Hepatocyte (in vitro differentiated cells): Measurements from ENCODE around the gene DDX4. TPM values are rescaled to one million over a fixed set of nuclear protein-coding genes. Genes with fewer than 3 reads are reported as not detected.

ENCODE experiments used
- DNase-seq: peaks from one replicate; pipeline ENCODE4 v3.0.0-alpha.2; 2016; ENCODE audit warnings: low spot score
- H2AFZ ChIP-seq: fragments of 200-600 bp; sonication (generic); 2 replicates; pipeline ENCODE4 v1.6.0; 2016; ENCODE audit warnings: antibody characterized with exemption, mild to moderate bottlenecking
- H3K27ac ChIP-seq: fragments of 200-600 bp; sonication (generic); 2 replicates; pipeline ENCODE4 v1.5.1; 2016; ENCODE audit warnings: mild to moderate bottlenecking
- H3K27me3 ChIP-seq: fragments of 200-600 bp; sonication (generic); 2 replicates; pipeline ENCODE4 v1.6.1; 2016
- H3K36me3 ChIP-seq: fragments of 200-600 bp; sonication (generic); replicated peaks from 2 replicates; pipeline ENCODE4 v1.5.1; 2016; ENCODE audit warnings: low read depth; ENCODE audit not compliant: insufficient read depth
- H3K4me1 ChIP-seq: fragments of 200-600 bp; sonication (generic); 2 replicates; pipeline ENCODE4 v1.5.1; 2016; ENCODE audit warnings: mild to moderate bottlenecking, moderate library complexity; ENCODE audit not compliant: insufficient read depth
- H3K4me2 ChIP-seq: fragments of 200-600 bp; sonication (generic); 2 replicates; pipeline ENCODE4 v1.6.0; 2016
- H3K4me3 ChIP-seq: fragments of 200-600 bp; sonication (generic); 2 replicates; pipeline ENCODE4 v1.5.1; 2016; ENCODE audit warnings: mild to moderate bottlenecking
- H3K79me2 ChIP-seq: fragments of 200-600 bp; sonication (generic); 2 replicates; pipeline ENCODE4 v1.6.0; 2017; ENCODE audit warnings: mild to moderate bottlenecking
- H3K9me2 ChIP-seq: fragments of 200-600 bp; sonication (generic); replicated peaks from 2 replicates; pipeline ENCODE4 v1.6.0; 2017; ENCODE audit warnings: mild to moderate bottlenecking; ENCODE audit not compliant: insufficient read depth
- H3K9me3 ChIP-seq: fragments of 200-600 bp; sonication (generic); 2 replicates; pipeline ENCODE4 v1.5.1; 2016; ENCODE audit warnings: low read depth, mild to moderate bottlenecking
- H4K20me1 ChIP-seq: fragments of 200-600 bp; sonication (generic); 2 replicates; pipeline ENCODE4 v1.6.0; 2016; ENCODE audit warnings: mild to moderate bottlenecking; ENCODE audit not compliant: insufficient read depth, poor library complexity, severe bottlenecking
- EZH2 ChIP-seq: fragments of 200-600 bp; sonication (generic); IDR thresholded peaks from 2 replicates; pipeline ENCODE4 v1.6.1; 2016; ENCODE audit warnings: antibody characterized with exemption, mild to moderate bottlenecking, borderline replicate concordance
- EZH2phosphoT487 ChIP-seq: fragments of 200-600 bp; sonication (generic); IDR thresholded peaks from one replicate; pipeline ENCODE4 v1.6.1; 2018; ENCODE audit warnings: antibody characterized with exemption, mild to moderate bottlenecking, low read depth, moderate library complexity; ENCODE audit not compliant: unreplicated experiment, severe bottlenecking
- WGBS: methylation state at CpG from one replicate; pipeline ENCODE4 v1.1.6; 2016; ENCODE audit warnings: low lambda C conversion rate; ENCODE audit errors: missing lambda C conversion rate; 5-methylcytosine and 5-hydroxymethylcytosine counted together
- polyA plus RNA-seq: library from polyadenylated mRNA; unstranded; fragments of >200 nt; fragmentation: Nextera tagmentation; extraction: Ambion mirVana; gene quantifications from 2 replicates; pipeline ENCODE4 v1.2.1, GENCODE V29; 2016
- total RNA-seq: library from RNA; depleted of rRNA; stranded (reverse); fragments of >200 nt; gene quantifications from 2 replicates; pipeline ENCODE4 v1.2.3, GENCODE V29; 2014
- TF ChIP-seq, protein P1 (sequence below): fragments of 200-600 bp; sonication (generic); IDR thresholded peaks from 2 replicates; pipeline ENCODE4 v1.5.1; 2016; ENCODE audit warnings: antibody characterized with exemption, mild to moderate bottlenecking; ENCODE audit not compliant: poor library complexity

The DDX4 gene
- total and polyA plus RNA-seq, 2 experiments from 2014 or later = 0.17 TPM; not detected in 1

DNA sequence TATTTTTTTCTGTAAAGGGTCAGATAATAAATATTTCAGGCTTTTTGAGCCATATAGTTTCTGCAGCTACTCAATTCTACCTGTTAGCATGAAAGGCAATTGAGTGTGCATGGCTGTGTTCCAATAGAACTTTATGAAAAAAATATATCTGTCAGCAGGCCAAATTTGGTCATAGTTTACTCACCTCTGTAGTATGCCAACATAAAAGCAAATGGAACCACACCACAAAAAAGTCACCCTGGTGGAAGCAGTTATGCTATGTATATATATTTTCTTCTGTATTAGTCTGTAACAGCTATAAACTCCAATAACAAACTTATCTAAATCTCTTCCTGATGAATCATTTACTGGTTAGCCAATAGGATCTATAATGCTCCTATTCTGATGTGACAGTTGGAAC is 29.1 kb upstream of the DDX4 start:
- DNase-seq = no peak
- no peak overlapping the region for H3K27ac ChIP-seq
- no peaks in the 10 kb centered on the region for H3K9me3 ChIP-seq
- no peaks in the 10 kb centered on the region for H3K27me3 ChIP-seq
- no peaks in the 10 kb centered on the region for H4K20me1 ChIP-seq
- H3K4me2 ChIP-seq = no peak overlapping the region
- H3K9me2 ChIP-seq = no peaks in the 10 kb centered on the region
- no peak overlapping the region for H2AFZ ChIP-seq
- H3K79me2 ChIP-seq = peaks cover 24% of the 10 kb centered on the region
- H3K36me3 ChIP-seq = no peaks in the 10 kb centered on the region
- H3K4me1 ChIP-seq = no peaks in the 10 kb centered on the region
- TF ChIP-seq, protein P1, sequence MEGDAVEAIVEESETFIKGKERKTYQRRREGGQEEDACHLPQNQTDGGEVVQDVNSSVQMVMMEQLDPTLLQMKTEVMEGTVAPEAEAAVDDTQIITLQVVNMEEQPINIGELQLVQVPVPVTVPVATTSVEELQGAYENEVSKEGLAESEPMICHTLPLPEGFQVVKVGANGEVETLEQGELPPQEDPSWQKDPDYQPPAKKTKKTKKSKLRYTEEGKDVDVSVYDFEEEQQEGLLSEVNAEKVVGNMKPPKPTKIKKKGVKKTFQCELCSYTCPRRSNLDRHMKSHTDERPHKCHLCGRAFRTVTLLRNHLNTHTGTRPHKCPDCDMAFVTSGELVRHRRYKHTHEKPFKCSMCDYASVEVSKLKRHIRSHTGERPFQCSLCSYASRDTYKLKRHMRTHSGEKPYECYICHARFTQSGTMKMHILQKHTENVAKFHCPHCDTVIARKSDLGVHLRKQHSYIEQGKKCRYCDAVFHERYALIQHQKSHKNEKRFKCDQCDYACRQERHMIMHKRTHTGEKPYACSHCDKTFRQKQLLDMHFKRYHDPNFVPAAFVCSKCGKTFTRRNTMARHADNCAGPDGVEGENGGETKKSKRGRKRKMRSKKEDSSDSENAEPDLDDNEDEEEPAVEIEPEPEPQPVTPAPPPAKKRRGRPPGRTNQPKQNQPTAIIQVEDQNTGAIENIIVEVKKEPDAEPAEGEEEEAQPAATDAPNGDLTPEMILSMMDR = no peak
- TF ChIP-seq EZH2phosphoT487 = no peak
- TF ChIP-seq EZH2 = no peak
- H3K4me3 ChIP-seq = no peak overlapping the region

DNA sequence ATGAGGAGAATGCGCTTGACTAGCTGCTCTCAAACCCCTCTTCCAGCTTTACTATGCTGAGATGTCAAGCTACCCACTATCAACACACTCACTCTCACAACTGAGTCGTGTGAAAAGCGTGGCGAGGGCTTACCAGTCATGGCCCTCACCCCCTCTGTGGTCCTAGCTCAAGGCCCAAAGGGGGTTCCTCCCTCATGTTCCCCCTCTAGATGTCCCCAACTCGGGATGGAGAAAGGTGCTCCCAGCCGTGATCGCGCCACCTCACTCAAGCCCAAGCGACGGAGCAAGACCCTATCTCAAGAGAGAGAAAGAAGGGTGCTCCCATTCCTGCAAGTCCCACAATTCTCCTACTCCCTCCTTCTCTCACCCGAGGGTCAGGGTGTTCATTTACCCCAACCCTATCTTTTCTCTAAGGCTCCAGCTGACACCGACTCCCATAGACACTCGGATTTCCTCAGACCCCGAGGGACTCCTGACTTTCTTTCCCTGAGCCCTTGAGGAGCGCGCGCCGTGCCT is 26.3 kb upstream of the DDX4 start:
- no peaks in the 10 kb centered on the region for H3K9me2 ChIP-seq
- TF ChIP-seq, protein P1 = no peak
- TF ChIP-seq EZH2 (no peak), EZH2phosphoT487 (no peak)
- H3K9me3 ChIP-seq = no peaks in the 10 kb centered on the region
- H3K4me3 ChIP-seq = peak overlapping the region; percentile 80
- peak overlapping the region; percentile 72 for H3K27ac ChIP-seq
- peak overlapping the region; percentile 95 for H2AFZ ChIP-seq
- peak overlapping the region; percentile 95 for H3K4me2 ChIP-seq
- H3K27me3 ChIP-seq = no peaks in the 10 kb centered on the region
- DNase-seq = peak; percentile 10
- WGBS = 14% methylated on average over 18 of the region's 18 CpGs
- no peaks in the 10 kb centered on the region for H4K20me1 ChIP-seq
- peaks cover 17% of the 10 kb centered on the region for H3K79me2 ChIP-seq
- H3K4me1 ChIP-seq = no peaks in the 10 kb centered on the region
- H3K36me3 ChIP-seq = no peaks in the 10 kb centered on the region

DNA sequence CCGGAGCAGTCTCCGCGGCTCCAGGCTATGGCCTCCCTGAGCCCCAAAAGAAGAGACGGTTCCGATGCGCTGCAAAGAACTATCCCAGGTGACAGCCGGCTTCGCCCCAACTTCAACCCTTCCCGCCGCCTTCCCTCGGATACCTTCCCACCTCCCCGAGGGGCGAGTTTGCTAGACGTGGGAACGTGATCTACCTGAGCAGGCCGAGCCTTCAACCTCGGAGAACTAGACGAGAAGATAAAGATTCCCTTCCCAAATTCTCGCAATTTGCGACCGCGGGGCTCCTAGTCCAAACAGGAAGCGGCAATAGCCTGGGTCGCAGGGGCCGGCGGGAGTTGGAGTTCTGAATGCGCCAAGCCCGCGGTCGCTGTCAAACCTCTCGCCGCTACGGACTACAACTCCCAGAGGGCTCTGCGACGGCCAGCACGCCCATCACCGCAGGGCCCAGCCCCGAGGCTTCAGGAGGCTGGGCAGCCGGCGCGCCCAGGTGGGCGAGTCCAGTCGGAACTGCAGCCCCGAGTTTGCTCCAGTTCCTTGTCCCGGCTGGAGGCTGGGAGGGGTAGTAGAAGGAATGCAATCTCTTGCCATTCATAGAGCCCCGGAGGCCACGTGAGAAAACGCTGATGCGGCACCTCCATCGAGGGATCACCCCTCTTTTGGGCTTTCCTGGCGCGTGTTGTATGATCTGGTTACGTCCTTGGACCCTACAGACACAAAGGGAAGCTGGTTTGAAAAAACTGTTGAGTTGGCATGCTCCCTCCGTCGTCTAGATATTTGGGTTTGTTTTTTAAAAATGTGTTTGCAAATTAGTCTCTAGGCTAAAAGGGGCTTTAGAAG is 25.6 kb upstream of the DDX4 start, which contains the start of gene SLC38A9:
SLC38A9 (minus strand) TSS at position 302 of the 837 bp plus-strand sequence. CDS start 14,366 bp downstream, outside the sequence.
- H3K4me3 ChIP-seq = peak within 1 kb of the TSS; percentile 80
- under 1% methylated on average over 55 of the region's 55 CpGs for WGBS
- H2AFZ ChIP-seq = peak within 1 kb of the TSS; percentile 95
- H3K36me3 ChIP-seq = no peaks in the 10 kb centered on the region
- H3K4me1 ChIP-seq = no peaks in the 10 kb centered on the region
- TF ChIP-seq EZH2phosphoT487 = no peak
- TF ChIP-seq, protein P1 = no peak
- TF ChIP-seq EZH2 = no peak
- peaks cover 17% of the 10 kb centered on the region for H3K79me2 ChIP-seq
- H4K20me1 ChIP-seq = no peaks in the 10 kb centered on the region
- DNase-seq = peak; percentile 97
- no peaks in the 10 kb centered on the region for H3K9me3 ChIP-seq
- H3K4me2 ChIP-seq = peak within 1 kb of the TSS; percentile 95
- peak within 1 kb of the TSS; percentile 72 for H3K27ac ChIP-seq
- no peaks in the 10 kb centered on the region for H3K9me2 ChIP-seq
- no peaks in the 10 kb centered on the region for H3K27me3 ChIP-seq
